Small intestine (tissue), 7 donors: ENCODE data around the gene NRARP. TPM values are rescaled to one million over a fixed set of nuclear protein-coding genes. Genes with fewer than 3 reads are reported as not detected.
A peak's percentile ranks its signal among the peaks of the same experiment; 100 is the strongest.

Source experiments
- DNase-seq, 2 donors: peaks; one replicate each; pipeline versions ENCODE4 v3.0.0 to v3.0.0-alpha.2; 2013
- FAIRE-seq: peaks from 2 replicates; lab custom pipeline; 2012; peaks lifted over from hg19 to GRCh38; lab: Jason Lieb, UNC
- H3K27ac ChIP-seq, 3 donors: one replicate each; pipeline ENCODE4 v1.5.1; 2013; ENCODE audit warnings: low read length in 2 of 3, mild to moderate bottlenecking in 2 of 3, control low read depth in 1 of 3, inconsistent platforms in 1 of 3, low read depth in 1 of 3, moderate library complexity in 1 of 3
- H3K27me3 ChIP-seq, 3 donors: one replicate each; pipeline ENCODE4 v1.6.1; 2013; ENCODE audit warnings: low read length in 3 of 3, inconsistent platforms in 1 of 3; ENCODE audit not compliant: control insufficient read depth in 3 of 3, insufficient read depth in 3 of 3
- H3K36me3 ChIP-seq, 3 donors: one replicate each; pipeline ENCODE4 v1.6.1; 2013; ENCODE audit warnings: low read length in 3 of 3, inconsistent platforms in 1 of 3, low read depth in 1 of 3, mild to moderate bottlenecking in 1 of 3, moderate library complexity in 1 of 3; ENCODE audit not compliant: control insufficient read depth in 3 of 3, insufficient read depth in 2 of 3
- H3K4me1 ChIP-seq, 3 donors: one replicate each; pipeline ENCODE4 v1.6.1; 2013; ENCODE audit warnings: low read length in 2 of 3, inconsistent platforms in 1 of 3, low read depth in 1 of 3, mild to moderate bottlenecking in 1 of 3, moderate library complexity in 1 of 3; ENCODE audit not compliant: control insufficient read depth in 3 of 3, insufficient read depth in 2 of 3
- H3K4me3 ChIP-seq, 3 donors: one replicate each; pipeline ENCODE4 v1.5.1; 2013; ENCODE audit warnings: low read length in 3 of 3, control low read depth in 1 of 3, inconsistent platforms in 1 of 3, low read depth in 1 of 3, mild to moderate bottlenecking in 1 of 3, moderate library complexity in 1 of 3
- H3K9me3 ChIP-seq, 2 donors: one replicate each; pipeline ENCODE4 v1.6.1; 2013; ENCODE audit warnings: low read depth in 1 of 2, low read length in 1 of 2; ENCODE audit not compliant: control insufficient read depth in 2 of 2, insufficient read depth in 1 of 2
- WGBS, 3 donors: extraction: QIAGEN DNeasy Blood & Tissue Kit; methylation state at CpG; one replicate each; pipeline ENCODE4 v1.1.7; 2013; 5-methylcytosine and 5-hydroxymethylcytosine counted together
- polyA plus RNA-seq, 4 donors: library from polyadenylated mRNA; stranded (reverse) in 3 of 4; unstranded in 1 of 4; fragments of 200-250 nt in 3 of 4; fragments of 120-200 nt in 1 of 4; gene quantifications; one replicate each; pipeline versions ENCODE4 v1.2.1 to v1.2.3, GENCODE V29; 2013
- donor health status: healthy with polysubstance abuse.
- donor health status: control.
- donor health status: control.
- donor health status: Bipolar disorder and iron deficiency.
- donor health status: healthy.

The NRARP gene
- polyA plus RNA-seq, 4 donors, result 3.2 to 39.9 (median 8.9) TPM

GRCh38 chr9:137319739-137320551, 17.9 kb upstream of the NRARP start:
- Histone ChIP-seq H3K9me3 (no peaks in the 10 kb centered on the region), H3K4me1 (peaks cover 0 to 23% (median 7%) of the 10 kb centered on the region in 3 donors), H3K4me3 (no peak overlapping the region), H3K27ac (no peak overlapping the region), H3K36me3 (peaks cover 0 to 18% (median 0%) of the 10 kb centered on the region in 3 donors), H3K27me3 (no peaks in the 10 kb centered on the region)
- WGBS, 3 donors, result 85 to 93% (median 87%) methylated on average over 22 of the region's 22 CpGs
- no peak for DNase-seq
- FAIRE-seq, result no peak

DNA sequence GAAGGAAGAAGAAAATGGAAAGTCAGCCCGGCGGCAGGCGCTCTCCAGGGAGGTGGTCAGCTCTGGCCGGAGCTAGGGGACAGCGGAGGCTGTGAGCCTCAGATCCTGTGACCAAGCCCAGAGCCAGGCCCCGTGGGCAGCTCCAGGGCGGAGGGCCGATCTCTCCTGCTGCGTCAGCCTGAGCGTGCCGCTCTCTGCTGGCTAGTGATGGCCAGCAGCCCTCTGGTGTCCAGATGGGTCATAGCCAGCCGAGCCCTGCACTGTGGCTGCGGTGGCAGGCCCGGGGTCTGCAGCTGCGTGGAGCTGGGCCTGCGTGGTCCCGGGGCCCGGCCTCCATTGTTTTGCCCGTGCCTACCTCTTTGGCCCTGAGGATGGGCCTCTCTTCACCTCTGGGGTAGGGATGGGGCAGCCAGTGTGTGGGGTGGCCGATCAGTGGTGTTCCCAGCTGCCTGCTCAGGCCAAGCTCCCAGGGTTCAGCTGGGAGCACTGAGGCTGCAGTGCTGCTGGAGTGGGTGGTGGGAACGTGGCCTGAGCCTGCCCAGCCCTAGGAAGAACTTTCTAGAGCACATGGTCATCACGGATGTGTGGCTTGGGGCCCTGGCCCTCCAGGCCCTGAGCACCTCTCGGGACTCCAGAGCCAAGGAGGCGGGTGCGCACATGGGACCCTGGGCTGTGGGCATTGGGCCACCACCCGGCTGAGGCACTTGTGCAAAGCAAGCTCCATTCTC, 17.1 kb upstream of the NRARP start:
- no peak overlapping the region for H3K4me3 ChIP-seq
- H3K27ac ChIP-seq, result peak overlapping the region in 1 of 3 donors; percentile 56
- FAIRE-seq (no peak), DNase-seq (no peak)
- peaks cover 0 to 19% (median 0%) of the 10 kb centered on the region in 3 donors for H3K36me3 ChIP-seq
- 74 to 93% (median 80%) methylated on average over 20 to 26 of the region's 26 CpGs for whole genome bisulfite sequencing, 3 donors
- peaks cover 0 to 30% (median 7%) of the 10 kb centered on the region in 3 donors for H3K4me1 ChIP-seq
- no peaks in the 10 kb centered on the region for H3K27me3 ChIP-seq
- H3K9me3 ChIP-seq, result no peaks in the 10 kb centered on the region

- 77 to 84% (median 80%) methylated on average over 17 to 18 of the region's 18 CpGs for WGBS, 3 donors
- no peak overlapping the region for H3K4me3 ChIP-seq
- no peak for FAIRE-seq
- H3K9me3 ChIP-seq, result no peaks in the 10 kb centered on the region
- peak overlapping the region in 1 of 3 donors; percentile 56 for H3K27ac ChIP-seq
- peaks cover 0 to 16% (median 0%) of the 10 kb centered on the region in 3 donors for H3K36me3 ChIP-seq
- peaks cover 0 to 36% (median 7%) of the 10 kb centered on the region in 3 donors for H3K4me1 ChIP-seq
- H3K27me3 ChIP-seq, result no peaks in the 10 kb centered on the region
- no peak for DNase-seq
Measured at GRCh38 chr9:137318602-137319001, 16.5 kb upstream of the NRARP start.

DNA sequence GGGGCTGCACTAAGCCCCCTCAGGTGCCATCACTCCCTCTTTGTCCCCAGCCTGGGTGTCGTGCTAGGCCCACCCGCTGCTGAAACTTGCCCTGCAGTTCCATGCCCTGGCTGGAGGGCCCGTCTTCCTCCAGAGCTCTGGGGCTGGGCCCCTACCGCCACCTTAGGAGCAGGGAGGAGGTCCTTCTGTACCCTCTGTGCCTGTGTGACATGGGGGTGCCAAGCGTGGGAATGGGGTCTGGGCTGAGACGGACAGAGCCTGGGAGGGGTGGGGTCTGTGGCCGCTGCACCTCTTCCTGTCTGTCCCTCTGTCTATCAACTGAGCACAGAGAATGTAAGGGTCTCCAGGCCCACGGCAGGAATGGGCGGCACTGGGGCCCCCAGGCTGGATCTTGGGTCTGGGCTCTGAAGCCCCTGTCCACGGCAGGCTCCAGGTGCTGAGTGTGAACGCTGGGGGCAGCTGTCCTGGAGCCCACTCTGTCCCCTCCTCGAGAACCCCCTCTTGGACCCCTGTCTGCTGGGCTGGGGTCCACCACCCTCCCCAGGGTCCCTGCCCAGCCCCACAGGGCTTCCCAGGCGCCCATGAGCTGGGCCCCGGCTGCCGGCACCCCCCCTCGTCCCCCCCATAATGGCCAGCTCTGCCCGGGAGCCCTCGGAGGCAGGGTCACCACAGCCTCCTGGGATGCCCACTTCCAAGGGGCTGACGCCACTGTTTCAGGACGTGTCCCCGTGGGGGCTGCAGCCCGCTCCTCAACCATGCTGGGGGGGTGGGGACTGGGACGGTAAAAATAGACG, 15.8 kb upstream of the NRARP start:
- Histone ChIP-seq H3K36me3 (peaks cover 0 to 14% (median 0%) of the 10 kb centered on the region in 3 donors), H3K9me3 (no peaks in the 10 kb centered on the region), H3K27ac (no peak overlapping the region), H3K27me3 (no peaks in the 10 kb centered on the region), H3K4me3 (no peak overlapping the region), H3K4me1 (peaks cover 0 to 42% (median 7%) of the 10 kb centered on the region in 3 donors)
- FAIRE-seq (no peak), DNase-seq (no peak)
- WGBS, 3 donors, result 78 to 81% (median 80%) methylated on average over 18 to 24 of the region's 24 CpGs

DNA sequence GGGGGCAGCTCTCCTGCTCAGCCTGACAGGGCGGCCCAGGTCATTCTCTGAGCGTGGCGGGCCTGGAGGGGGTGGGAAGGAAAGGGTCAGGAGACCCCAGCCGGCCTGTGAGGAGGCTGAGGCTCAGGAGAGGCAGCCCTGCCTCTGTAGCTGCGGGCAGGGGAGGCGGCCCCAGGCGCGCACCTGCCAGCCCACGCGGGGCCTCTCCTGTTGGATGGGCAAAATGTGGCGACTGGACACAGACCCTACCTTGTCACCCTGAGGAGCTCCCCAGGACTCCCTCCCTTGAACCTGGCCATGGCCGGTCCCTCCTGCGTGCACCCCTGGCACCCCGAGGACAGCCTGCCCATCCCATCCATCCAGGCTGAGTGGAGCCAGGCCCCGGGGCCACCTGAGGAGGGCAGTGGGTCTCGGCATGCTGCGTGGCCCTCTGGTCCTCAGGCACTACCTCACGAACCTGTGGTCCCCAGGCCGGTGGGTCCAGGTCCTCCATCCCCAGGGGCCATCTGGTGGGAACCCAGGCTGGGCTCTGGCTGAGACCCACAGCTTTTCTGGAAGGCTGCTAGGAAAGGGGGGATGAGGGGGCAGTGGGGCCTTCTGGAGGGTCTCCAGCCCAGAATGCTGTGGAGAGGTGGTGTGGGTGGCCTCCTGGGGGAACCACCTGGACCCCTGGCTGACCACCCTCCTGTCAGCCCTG, 15.1 kb upstream of the NRARP start:
- Histone ChIP-seq H3K4me3 (peak overlapping the region in 1 of 3 donors; percentile 43), H3K36me3 (peaks cover 0 to 14% (median 0%) of the 10 kb centered on the region in 3 donors), H3K27me3 (no peaks in the 10 kb centered on the region), H3K27ac (peak overlapping the region in 1 of 3 donors; percentile 63), H3K9me3 (no peaks in the 10 kb centered on the region), H3K4me1 (peaks cover 0 to 50% (median 7%) of the 10 kb centered on the region in 3 donors)
- FAIRE-seq, result no peak
- no peak for DNase-seq
- 87 to 89% (median 87%) methylated on average over 18 to 19 of the region's 19 CpGs for WGBS, 3 donors

GRCh38 chr9:137316012-137316981, 14.2 kb upstream of the NRARP start:
- Histone ChIP-seq H3K36me3 (peaks cover 0 to 14% (median 0%) of the 10 kb centered on the region in 3 donors), H3K4me1 (peaks cover 2 to 59% (median 7%) of the 10 kb centered on the region in 3 donors), H3K9me3 (no peaks in the 10 kb centered on the region), H3K27me3 (no peaks in the 10 kb centered on the region), H3K4me3 (peak overlapping the region; percentile 16 to 43 (median 21)), H3K27ac (peak overlapping the region in 1 of 3 donors; percentile 98)
- WGBS, 3 donors, result 2 to 4% (median 2%) methylated on average over 40 to 82 of the region's 83 CpGs
- FAIRE-seq (no peak), DNase-seq (peak; percentile 47 to 87)

GRCh38 chr9:137315581-137316011, 13.5 kb upstream of the NRARP start:
- no peaks in the 10 kb centered on the region for H3K27me3 ChIP-seq
- DNase-seq, result peak in 1 of 2 donors; percentile 46
- peaks cover 2 to 63% (median 7%) of the 10 kb centered on the region in 3 donors for H3K4me1 ChIP-seq
- H3K9me3 ChIP-seq, result no peaks in the 10 kb centered on the region
- no peak for FAIRE-seq
- 13 to 23% (median 17%) methylated on average over 16 to 18 of the region's 18 CpGs for WGBS, 3 donors
- peak overlapping the region in 1 of 3 donors; percentile 98 for H3K27ac ChIP-seq
- peak overlapping the region in 1 of 3 donors; percentile 21 for H3K4me3 ChIP-seq
- peaks cover 0 to 14% (median 0%) of the 10 kb centered on the region in 3 donors for H3K36me3 ChIP-seq
